ENCODE results near the gene OLFM3.

GRCh38 chr1:101873672-101874071 lies 123.1 kb downstream of the OLFM3 start:
- TF ChIP-seq ZFP30 (CRISPR knock-in tag; IDR thresholded peaks at IDR 0.05) (no peak), PATZ1 (CRISPR knock-in tag; IDR thresholded peaks at IDR 0.05; ENCODE audit: borderline replicate concordance) (no peak), CSRNP3 (CRISPR knock-in tag; IDR thresholded peaks at IDR 0.05) (no peak), ZNF70 (CRISPR knock-in tag; IDR thresholded peaks at IDR 0.05) (no peak), ARNTL (CRISPR knock-in tag; IDR thresholded peaks at IDR 0.05; ENCODE audit: borderline replicate concordance, low read depth) (no peak), ESRRG (CRISPR knock-in tag; IDR thresholded peaks at IDR 0.05) (no peak), ZC3H10 (CRISPR knock-in tag; IDR thresholded peaks at IDR 0.05) (no peak), POU6F1 (CRISPR knock-in tag; IDR thresholded peaks at IDR 0.05; ENCODE audit: borderline replicate concordance, low read depth) (no peak), ZNF8 (CRISPR knock-in tag; IDR thresholded peaks at IDR 0.05) (no peak), TCF4 (CRISPR knock-in tag; IDR thresholded peaks at IDR 0.05; ENCODE audit: borderline replicate concordance) (no peak), PPARA (CRISPR knock-in tag; IDR thresholded peaks at IDR 0.05; ENCODE audit: borderline replicate concordance) (no peak), ISL1 (CRISPR knock-in tag; IDR thresholded peaks at IDR 0.05) (no peak), CSDC2 (CRISPR knock-in tag; IDR thresholded peaks at IDR 0.05) (no peak), TSHZ2 (CRISPR knock-in tag; IDR thresholded peaks at IDR 0.05) (no peak)

Data from SK-N-SH treated with all-trans-retinoic acid at 6 μM for 48 hours (cell line).